ENCODE data around the gene HDAC4.

HDAC4 gene

DNA sequence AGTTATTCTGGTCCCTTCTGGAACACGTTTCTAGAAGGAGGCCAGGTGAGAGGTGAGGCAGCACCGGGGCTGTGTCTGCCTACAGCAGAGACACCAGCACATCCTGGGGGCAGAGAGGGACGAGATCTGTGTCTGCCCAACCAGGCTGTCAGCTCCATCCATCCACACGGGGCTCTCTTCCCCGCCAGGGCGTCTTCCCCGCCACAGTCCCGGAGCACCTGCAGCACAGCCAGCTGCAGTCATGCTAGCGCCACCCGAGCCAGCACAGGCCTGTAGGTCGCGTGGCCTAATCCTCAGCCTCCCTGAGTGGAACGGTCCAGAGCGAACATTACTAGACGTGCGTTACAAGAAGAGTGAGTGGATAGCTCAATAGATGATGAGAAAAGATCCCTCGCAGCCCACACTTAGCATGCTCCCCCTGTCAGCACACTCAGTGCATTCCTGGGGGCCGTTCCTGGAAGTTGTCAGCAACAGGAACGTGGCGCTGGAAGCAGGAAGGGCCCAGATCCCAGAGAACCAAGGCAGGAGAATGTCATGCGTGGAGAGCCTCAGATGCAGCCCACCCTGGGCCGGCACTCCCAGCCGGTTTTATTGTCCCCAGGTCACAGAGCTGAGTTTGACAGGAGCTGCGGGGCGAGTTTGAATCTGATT lies 374.0 kb downstream of the HDAC4 start (continued):
- TF ChIP-seq, protein P1, sequence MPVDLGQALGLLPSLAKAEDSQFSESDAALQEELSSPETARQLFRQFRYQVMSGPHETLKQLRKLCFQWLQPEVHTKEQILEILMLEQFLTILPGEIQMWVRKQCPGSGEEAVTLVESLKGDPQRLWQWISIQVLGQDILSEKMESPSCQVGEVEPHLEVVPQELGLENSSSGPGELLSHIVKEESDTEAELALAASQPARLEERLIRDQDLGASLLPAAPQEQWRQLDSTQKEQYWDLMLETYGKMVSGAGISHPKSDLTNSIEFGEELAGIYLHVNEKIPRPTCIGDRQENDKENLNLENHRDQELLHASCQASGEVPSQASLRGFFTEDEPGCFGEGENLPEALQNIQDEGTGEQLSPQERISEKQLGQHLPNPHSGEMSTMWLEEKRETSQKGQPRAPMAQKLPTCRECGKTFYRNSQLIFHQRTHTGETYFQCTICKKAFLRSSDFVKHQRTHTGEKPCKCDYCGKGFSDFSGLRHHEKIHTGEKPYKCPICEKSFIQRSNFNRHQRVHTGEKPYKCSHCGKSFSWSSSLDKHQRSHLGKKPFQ (tag by site-specific recombination; IDR thresholded peaks at IDR 0.05) = no peak
- TF ChIP-seq ZFP3 (tag by site-specific recombination; IDR thresholded peaks at IDR 0.05; ENCODE audit: low read depth) (no peak), OSR2 (tag by site-specific recombination; IDR thresholded peaks at IDR 0.05) (no peak), ZSCAN23 (tag by site-specific recombination; IDR thresholded peaks at IDR 0.05) (no peak)

DNA sequence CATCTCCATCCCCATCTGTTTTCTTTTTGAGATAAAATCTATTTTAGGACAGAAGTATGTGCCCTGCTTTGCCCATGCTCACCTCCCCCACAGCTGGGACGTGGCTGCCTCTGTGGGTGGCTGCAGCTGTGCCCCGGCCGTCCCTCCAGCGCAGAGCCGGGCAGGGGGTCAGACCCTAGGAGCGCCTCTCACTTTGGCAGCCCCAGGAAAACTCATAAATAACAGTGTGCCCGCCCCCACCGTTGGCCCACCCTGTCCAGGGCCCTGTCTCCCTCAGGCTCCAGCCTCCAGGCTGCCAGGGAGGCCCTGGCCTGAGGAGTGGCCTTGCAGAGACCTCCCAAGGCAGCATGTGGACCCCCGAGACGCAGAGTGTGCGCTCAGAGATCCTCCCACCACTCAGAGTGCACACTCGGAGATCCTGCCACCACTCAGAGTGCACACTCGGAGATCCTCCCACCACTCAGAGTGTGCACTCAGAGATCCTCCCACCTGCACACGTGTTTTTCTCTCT lies 374.8 kb downstream of the HDAC4 start:
- H3K4me1 ChIP-seq (ENCODE audit: control insufficient read depth, insufficient read depth, low read length) = no peaks in the 10 kb centered on the region
- no peaks in the 10 kb centered on the region for H3K36me3 ChIP-seq (ENCODE audit: control insufficient read depth in 2 of 2, insufficient read depth in 1 of 2, low read length in 2 of 2)
- ChIA-PET CTCF (no interaction called here), POLR2A (no interaction called here)
- H3K9me3 ChIP-seq (ENCODE audit: control insufficient read depth, insufficient read depth, low read depth, low read length) = no peaks in the 10 kb centered on the region
- H3K27ac ChIP-seq (ENCODE audit: extremely low read depth, low read depth, low read length) = no peak overlapping the region
- H3K4me3 ChIP-seq (ENCODE audit: low read depth, low read length) = no peak overlapping the region
- no peak for TF ChIP-seq GLI2 (tag by site-specific recombination; IDR thresholded peaks at IDR 0.05; ENCODE audit: borderline replicate concordance, low read depth)
- TF ChIP-seq REPIN1 (tag by site-specific recombination; IDR thresholded peaks at IDR 0.05; ENCODE audit: low read depth) = no peak
- TF ChIP-seq ZNF621 (tag by site-specific recombination; IDR thresholded peaks at IDR 0.05) = no peak
- TF ChIP-seq ZNF837 (tag by site-specific recombination; IDR thresholded peaks at IDR 0.05) = no peak
- no peak for TF ChIP-seq ZNF76 (tag by site-specific recombination; IDR thresholded peaks at IDR 0.05; ENCODE audit: borderline replicate concordance, low read depth)
- TF ChIP-seq ZNF777 (tag by site-specific recombination; IDR thresholded peaks at IDR 0.05; ENCODE audit: borderline replicate concordance) = no peak
- no peak for TF ChIP-seq HOXA7 (CRISPR knock-in tag; IDR thresholded peaks at IDR 0.05; ENCODE audit: borderline replicate concordance)
- no peak for TF ChIP-seq GLIS1 (tag by site-specific recombination; IDR thresholded peaks at IDR 0.05)
- TF ChIP-seq GFI1B (tag by site-specific recombination; IDR thresholded peaks at IDR 0.05) = no peak
- TF ChIP-seq, protein P2, sequence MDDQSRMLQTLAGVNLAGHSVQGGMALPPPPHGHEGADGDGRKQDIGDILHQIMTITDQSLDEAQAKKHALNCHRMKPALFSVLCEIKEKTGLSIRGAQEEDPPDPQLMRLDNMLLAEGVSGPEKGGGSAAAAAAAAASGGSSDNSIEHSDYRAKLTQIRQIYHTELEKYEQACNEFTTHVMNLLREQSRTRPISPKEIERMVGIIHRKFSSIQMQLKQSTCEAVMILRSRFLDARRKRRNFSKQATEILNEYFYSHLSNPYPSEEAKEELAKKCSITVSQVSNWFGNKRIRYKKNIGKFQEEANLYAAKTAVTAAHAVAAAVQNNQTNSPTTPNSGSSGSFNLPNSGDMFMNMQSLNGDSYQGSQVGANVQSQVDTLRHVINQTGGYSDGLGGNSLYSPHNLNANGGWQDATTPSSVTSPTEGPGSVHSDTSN (CRISPR knock-in tag; IDR thresholded peaks at IDR 0.05) = no peak
- no peak for TF ChIP-seq ZNF843 (tag by site-specific recombination; IDR thresholded peaks at IDR 0.05)
- no peak for TF ChIP-seq GLI4 (tag by site-specific recombination; IDR thresholded peaks at IDR 0.05)
- no peak for TF ChIP-seq ZIC2 (tag by site-specific recombination; IDR thresholded peaks at IDR 0.05)
- TF ChIP-seq ZNF544 (tag by site-specific recombination; IDR thresholded peaks at IDR 0.05) = no peak
- TF ChIP-seq, protein P3, sequence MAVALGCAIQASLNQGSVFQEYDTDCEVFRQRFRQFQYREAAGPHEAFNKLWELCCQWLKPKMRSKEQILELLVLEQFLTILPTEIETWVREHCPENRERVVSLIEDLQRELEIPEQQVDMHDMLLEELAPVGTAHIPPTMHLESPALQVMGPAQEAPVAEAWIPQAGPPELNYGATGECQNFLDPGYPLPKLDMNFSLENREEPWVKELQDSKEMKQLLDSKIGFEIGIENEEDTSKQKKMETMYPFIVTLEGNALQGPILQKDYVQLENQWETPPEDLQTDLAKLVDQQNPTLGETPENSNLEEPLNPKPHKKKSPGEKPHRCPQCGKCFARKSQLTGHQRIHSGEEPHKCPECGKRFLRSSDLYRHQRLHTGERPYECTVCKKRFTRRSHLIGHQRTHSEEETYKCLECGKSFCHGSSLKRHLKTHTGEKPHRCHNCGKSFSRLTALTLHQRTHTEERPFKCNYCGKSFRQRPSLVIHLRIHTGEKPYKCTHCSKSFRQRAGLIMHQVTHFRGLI (tag by site-specific recombination; IDR thresholded peaks at IDR 0.05) = no peak
- TF ChIP-seq FEZF1 (tag by site-specific recombination; IDR thresholded peaks at IDR 0.05) = no peak
- no peak for TF ChIP-seq ZNF776 (tag by site-specific recombination; IDR thresholded peaks at IDR 0.05; ENCODE audit: borderline replicate concordance)
- no peak for TF ChIP-seq OSR2 (tag by site-specific recombination; IDR thresholded peaks at IDR 0.05)
- TF ChIP-seq YY1 (tag by site-specific recombination; IDR thresholded peaks at IDR 0.05) = no peak
- no peak for TF ChIP-seq ZNF354C (tag by site-specific recombination; IDR thresholded peaks at IDR 0.05; ENCODE audit: borderline replicate concordance, low read depth)
